ENCODE results near the gene UBASH3A.

UBASH3A gene

DNA sequence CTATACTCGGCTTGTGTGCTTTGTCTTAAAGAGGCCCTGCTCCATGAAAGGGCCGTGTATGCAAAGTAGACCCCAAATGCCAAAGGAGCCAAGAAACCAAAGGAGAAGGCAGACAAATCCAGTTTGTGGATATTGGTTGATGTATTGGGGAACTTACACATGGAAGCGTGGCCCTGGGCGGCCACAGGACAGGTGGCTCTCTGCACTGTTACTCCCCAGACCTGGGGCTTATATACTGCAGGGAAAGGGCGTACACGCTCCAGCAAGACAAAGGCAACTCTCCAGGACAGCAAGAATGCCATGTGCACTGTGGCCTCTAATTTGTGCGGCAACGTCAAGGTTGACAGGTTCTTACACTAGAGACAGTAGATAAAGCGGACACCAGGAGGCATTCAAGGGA, 67.5 kb downstream of the UBASH3A start:
- no peak for DNase-seq
- in situ Hi-C loops (cut with MboI; ENCODE audit: low pct_unique_long_range_greater_than_20kb, low sequenced_read_pairs) = no loop called here

DNA sequence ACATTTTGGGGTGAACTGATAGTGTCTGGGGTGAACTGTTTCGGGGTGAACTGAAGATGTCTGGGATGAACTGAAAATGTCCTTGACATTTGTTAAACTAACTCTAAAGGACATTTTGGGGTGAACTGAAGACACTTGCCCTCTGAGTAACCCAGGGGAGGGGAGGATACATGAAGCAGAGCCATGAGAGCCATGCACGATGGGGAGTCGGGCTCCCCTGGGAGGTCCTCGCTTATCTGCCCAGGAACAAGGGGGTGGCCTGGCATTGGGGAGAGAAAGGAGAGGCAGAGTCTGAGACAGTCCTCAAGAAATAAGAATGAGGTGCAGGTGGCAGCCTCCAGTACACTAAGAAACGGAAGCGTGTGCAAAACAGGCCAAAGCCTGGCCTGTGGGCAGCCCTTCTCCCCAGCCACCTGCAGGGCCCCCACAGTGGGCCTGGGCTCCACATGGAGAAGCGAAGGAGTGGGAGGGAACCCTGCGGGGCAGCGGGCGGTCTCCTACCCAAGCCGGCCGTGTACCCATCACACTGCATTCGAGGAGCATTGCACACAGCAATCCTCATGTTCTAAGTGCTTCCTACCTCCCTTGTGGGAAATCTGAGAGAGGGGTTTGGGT, 68.1 kb downstream of the UBASH3A start:
- DNase-seq = no peak
- in situ Hi-C loops (cut with MboI; ENCODE audit: low pct_unique_long_range_greater_than_20kb, low sequenced_read_pairs) = no loop called here

DNA sequence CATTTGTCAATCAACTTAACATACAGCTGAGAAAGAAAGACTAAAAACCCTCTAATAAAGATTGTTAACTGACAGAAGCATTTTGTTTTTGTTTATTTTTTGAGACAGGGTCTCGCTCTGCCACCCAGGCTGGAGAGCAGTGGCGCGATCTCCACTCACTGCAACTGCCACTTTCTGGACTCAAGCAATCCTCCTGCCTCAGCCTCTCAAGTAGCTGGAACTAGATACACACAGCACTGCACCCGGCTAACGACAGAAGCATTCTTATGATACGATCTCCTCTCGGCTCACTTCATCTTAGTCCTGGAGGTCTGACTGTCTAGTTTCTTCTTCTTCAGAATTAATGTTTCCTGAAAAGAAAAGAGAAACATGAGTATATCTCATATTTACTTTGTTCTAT, 68.8 kb downstream of the UBASH3A start:
- no peak for DNase-seq
- in situ Hi-C loops (cut with MboI; ENCODE audit: low pct_unique_long_range_greater_than_20kb, low sequenced_read_pairs) = no loop called here

DNA sequence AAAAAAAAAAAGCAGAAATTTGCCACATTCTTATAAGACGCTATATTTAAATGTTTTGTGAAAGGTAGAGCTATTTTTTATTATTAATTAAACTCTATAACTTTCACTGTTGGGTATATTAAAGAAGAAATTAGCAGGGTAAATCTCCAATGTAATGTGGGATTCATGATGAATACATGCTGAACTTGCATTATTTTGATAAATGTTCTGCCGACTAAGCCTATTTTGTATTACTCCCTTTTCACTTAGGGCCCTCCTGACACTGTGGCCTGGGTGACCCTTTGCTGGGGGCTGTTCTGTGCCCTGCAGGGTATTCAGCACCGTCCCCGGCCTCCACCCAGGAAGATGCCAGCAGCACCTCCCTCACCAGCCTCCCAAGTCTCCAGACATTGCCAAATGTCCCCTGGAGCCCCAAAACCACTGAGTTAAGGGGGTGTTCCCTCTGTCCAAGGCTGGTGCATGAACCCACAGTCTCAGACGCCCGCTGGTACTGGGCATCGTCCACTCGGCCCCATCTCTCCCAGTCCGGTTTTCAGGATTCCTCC, 69.9 kb downstream of the UBASH3A start:
- DNase-seq = no peak
- in situ Hi-C loops (cut with MboI; ENCODE audit: low pct_unique_long_range_greater_than_20kb, low sequenced_read_pairs) = no loop called here

DNA sequence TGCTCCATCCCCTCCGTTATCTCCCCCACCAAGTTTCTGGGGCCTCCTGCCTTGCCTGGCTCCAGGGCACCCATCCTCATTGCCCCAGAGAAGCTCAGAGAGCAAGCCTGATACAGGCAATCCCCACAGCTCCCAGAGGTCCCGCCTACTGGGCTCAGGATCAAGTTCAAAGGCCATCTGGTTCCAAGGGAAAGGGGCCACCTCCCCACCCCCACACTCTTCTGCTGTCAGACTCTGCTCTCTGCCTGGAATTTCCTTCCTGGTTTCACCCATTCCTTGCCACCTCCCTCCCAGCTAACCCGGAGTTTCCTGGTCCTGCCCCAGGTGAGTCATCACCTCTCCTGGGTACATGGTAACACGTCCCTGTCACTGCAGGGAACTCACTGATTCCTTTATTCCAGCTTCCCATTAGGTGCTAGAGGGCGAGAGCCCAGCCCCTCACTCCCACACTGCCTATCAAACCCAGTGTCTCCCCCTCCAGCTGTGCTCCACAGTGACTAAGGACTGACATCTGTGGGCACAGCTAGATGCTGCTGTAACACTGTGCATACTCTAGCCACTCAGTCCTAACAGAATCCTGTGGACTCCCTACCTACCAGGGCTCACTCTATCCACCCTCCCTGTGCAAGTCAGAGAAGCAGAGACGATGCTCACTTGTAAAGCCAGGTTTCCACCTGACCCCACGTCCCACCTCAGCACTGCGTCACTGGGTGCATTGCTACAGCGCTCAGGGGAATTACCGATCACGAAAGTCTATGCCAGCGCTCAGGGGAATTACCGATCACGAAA, 70.5 kb downstream of the UBASH3A start:
- in situ Hi-C loops (cut with MboI; ENCODE audit: low pct_unique_long_range_greater_than_20kb, low sequenced_read_pairs) = no loop called here
- no peak for DNase-seq

DNA sequence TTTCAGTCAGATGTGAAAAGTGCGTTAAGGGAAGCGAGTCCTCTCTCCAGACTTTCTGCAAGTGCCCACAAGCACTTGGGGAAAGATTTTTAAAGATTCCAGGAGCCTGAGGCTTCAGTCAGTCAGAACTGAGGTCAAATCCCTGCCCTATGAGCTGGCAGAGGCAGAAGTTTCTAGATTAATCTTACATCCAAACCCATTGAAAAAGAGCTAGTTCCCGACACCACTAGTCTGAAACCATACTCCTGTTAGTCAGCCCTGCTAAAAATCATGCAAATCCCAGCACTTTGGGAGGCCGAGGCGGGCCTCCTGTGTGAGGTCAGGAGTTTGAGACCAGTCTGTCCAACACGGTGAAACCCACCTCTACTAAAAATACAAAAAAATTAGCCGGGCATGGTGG, 71.3 kb downstream of the UBASH3A start:
- in situ Hi-C loops (cut with MboI; ENCODE audit: low pct_unique_long_range_greater_than_20kb, low sequenced_read_pairs) = no loop called here
- DNase-seq = no peak

DNA sequence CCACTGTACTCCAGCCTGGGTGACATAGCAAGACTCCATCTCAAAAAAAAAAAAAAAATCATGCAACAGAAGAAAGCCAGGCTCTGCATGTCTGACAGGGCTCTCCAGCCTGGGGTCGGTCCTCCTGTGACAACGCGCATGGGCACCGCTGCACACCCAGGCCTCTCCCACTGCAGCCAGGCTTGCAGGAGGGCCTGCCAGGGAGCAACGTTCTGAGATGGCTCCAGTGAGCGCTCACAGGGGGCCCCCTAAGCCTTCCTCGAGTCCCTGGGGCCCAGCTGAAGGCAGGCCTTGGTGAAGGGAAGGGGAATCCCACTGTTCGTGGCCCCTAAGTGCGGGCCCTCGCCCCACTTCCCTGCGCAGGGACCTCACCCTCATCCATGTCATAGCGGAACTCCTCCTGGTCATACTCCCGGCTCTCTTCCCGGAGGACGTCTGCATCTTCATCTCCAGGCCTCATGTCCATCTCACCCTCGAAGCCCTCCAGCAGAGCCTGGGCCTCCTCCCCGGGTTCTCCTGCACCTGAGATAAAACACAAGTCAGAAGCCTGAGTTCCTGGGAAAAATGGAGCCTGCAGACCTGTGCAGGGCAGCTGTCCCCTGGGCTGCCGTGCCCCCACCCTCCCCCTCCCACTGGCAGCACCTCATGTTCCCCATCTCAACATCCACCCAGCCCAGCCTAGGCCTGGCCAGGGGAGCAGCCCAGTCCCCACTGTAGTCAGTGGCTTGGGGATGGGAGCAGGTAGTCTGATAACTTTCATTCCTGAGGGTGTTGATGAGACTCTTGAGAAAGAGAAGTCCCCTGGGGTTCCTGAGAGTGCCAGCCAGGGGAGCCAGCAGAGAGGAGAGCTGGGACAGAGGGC, 72.1 kb downstream of the UBASH3A start:
- in situ Hi-C loops (cut with MboI; ENCODE audit: low pct_unique_long_range_greater_than_20kb, low sequenced_read_pairs) = no loop called here
- no peak for DNase-seq

DNA sequence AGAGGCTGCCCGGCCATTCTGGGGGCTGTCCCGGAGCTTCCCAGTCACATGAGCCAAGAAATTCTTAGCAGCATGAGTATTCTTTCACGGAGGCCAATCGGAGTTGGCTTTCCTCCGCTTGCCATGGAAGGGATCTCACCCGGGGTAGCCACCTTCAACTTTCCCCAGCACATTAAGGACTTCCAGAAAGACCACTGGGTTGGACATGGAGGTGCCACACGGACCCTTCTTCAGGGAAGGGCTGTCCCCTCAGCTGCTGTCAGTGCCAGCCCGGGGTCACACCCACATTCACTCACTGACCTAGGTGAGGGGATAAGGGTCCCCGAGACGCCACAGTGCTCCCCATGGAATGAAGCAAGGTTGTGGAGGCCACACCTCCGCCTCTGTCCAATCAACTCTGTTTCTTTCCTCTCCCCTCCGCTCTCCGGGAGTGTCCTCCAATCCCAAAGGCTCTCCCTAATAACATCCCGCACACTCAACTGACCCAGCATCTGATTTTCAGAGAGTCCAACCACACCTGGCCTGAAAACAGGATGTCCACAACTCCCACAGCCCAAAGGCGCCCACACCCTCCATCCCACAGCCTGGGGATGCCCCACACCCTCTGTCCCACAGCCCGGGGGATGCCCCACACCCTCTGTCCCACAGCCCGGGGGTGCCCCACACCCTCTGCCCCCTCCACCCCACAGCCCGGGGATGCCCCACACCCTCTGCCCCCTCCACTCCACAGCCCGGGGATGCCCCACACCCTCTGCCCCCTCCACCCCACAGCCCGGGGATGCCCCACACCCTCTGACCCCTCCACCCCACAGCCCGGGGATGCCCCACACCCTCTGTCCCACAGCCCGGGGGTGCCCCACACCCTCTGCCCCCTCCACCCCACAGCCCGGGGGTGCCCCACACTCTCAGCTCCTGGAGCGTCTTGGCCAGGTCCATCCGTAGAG, 73.0 kb downstream of the UBASH3A start:
- in situ Hi-C loops (cut with MboI; ENCODE audit: low pct_unique_long_range_greater_than_20kb, low sequenced_read_pairs) = no loop called here
- no peak for DNase-seq

DNA sequence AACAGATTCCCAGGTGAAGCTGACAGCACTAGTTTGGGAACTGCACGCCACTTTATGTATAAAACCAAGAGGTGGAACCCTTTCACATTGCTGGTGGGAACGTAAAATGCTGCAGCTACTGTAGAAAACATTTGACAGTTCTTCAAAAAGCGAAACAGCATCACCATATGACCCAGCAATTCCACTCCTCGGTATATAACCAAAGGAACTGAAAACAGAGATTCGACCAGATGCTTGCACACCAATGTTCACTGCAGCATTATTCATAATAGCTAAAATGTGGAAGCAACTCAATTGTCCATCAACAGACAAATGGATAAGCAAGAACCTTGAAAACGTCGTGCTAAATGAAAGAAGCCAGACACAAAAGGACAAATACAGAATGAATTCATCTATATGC, 74.8 kb downstream of the UBASH3A start:
- in situ Hi-C loops (cut with MboI; ENCODE audit: low pct_unique_long_range_greater_than_20kb, low sequenced_read_pairs) = no loop called here
- DNase-seq = no peak

DNA sequence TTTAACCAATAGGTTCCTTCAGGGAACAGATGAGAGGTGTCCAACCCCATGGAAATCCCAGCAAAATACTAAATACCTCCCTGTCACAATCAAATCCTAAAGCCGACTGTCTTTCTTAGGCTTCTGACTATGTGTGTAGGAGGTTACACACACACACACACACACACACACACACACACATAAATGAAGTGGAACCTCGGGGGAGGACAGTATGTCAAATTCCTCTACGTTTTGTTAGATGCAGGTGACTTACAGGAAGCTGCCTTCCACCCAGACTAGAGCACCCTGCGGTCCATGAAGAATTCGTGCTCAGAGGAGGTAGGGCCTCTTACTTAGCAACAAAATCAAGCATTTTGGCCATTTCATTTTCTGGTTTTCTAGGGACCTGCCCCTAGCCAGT, 75.9 kb downstream of the UBASH3A start:
- in situ Hi-C loops (cut with MboI; ENCODE audit: low pct_unique_long_range_greater_than_20kb, low sequenced_read_pairs) = no loop called here
- DNase-seq = no peak

DNA sequence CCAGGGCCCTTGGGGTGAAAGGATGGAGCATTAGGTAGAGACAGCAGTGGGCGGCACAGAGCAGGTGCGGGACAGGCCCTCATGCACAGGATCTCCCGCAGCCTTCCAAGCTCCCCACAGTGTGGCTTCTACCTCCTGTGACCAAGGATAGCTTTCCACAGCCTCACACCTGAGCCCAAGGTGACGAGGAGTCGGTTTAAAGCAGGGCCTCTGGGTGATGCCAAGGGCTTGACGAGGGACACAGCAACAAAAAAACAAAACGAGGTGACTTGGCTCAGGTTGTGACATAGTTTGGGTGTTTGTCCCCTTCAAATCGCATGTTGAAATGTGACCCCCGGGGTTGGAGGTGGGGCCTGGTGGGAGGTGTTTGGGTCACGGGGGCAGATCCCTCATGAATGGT, 77.0 kb downstream of the UBASH3A start:
- in situ Hi-C loops (cut with MboI; ENCODE audit: low pct_unique_long_range_greater_than_20kb, low sequenced_read_pairs) = no loop called here

DNA sequence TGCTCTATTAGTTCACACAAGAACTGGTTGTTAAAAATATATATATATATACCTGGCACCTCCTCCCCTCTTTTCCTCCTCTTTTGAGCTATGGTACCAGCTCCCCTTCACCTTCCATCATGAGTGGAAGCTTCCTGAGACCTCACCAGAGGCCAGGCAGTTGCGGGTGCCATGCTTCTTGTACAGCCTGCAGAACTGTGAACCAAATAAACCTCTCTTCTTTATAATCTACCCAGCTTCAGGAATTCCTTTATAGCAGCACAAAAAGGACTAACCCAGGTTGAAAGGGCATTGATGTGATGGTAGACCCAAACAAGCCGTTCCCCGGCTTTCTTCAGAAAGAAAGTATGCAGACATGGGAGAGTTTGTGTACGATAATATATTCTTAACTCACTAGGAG, 77.5 kb downstream of the UBASH3A start:
- in situ Hi-C loops (cut with MboI; ENCODE audit: low pct_unique_long_range_greater_than_20kb, low sequenced_read_pairs) = no loop called here
- no peak for DNase-seq

More for the DNA sequence above, 77.0 kb downstream of the UBASH3A start:
- no peak for DNase-seq

DNA sequence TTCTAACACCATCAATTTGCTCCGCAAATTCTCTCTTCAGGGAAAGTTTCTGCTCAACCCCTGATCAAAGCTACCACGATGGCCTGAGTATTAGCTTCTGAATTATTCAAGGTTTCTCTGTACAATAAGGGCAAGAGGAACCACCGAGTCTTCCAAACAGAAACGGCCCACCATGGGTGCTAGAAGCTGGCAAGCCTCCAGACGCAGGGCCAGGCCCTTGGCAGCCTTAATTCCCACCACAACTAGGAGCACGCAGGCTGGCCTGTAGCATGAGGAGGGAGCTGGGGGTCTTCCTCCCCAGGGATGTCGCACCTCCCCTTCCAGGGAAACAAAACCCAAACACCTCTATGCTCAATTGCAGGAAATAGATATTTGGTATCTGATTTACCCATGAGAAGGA, 81.3 kb downstream of the UBASH3A start:
- in situ Hi-C loops (cut with MboI; ENCODE audit: low pct_unique_long_range_greater_than_20kb, low sequenced_read_pairs) = no loop called here
- DNase-seq = no peak

DNA sequence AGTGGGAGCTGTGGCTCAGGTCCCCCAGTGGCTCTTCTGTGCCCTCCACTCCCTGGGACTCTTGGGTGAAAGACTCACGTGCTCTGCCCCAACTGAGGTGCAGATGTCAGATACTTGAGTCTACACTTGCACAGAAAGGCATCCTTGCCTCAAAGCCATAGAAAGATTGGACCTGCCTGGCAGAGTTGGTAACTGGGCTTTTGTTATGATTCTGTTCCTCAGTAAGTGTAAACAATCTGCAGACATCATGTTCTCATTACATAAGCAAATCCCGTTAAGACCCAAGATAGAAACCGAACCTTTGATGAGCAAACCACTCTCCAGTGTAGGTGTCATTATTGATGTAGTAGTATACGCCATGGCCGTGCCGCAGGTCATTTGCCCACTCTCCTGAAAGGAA, 82.4 kb downstream of the UBASH3A start:
- in situ Hi-C loops (cut with MboI; ENCODE audit: low pct_unique_long_range_greater_than_20kb, low sequenced_read_pairs) = no loop called here
- no peak for DNase-seq

DNA sequence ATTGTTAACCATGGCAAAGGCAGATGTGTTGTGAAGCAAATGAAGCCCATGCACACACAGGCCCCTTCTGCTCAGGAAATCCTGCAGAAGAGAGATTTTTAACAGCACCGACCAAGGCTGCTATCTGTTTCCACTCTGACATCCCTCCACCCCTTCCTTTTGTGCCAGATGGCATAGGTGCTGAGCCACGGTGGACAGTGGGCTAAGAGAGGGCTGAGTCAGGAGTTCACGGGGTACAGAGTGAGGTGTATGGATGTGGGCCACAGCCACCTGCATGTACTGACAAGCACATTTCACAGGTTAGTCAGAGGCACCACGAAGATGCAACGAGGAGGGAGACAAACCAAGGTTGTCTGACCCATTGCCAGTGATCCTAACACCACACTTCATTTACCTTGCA, 82.8 kb downstream of the UBASH3A start:
- in situ Hi-C loops (cut with MboI; ENCODE audit: low pct_unique_long_range_greater_than_20kb, low sequenced_read_pairs) = no loop called here
- no peak for DNase-seq

DNA sequence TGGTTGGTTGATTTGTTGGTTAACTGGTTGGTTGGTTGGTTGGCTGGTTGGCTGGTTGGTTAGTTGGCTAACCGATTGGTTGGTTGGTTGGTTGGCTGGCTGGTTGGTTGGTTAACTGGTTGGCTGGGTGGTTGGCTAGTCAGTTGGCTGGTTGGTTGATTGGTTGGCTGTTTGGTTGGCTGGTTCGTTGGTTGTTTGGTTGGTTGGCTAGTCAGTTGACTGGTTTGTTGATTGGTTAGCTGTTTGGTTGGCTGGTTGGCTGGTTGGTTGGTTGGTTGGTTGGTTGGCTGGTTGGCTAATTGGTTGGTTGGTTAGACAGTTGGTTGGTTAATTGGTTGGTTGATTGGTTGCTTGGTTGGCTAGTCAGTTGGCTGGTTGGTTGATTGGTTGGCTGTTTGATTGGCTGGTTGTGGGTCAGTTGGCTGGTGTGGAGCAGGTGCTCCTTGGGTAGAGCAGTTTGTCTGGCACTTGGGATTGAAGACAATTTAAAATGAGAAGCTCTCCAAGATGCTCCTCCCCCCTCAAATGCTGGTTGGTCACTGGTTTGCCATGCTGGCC, 85.4 kb downstream of the UBASH3A start:
- in situ Hi-C loops (cut with MboI; ENCODE audit: low pct_unique_long_range_greater_than_20kb, low sequenced_read_pairs) = no loop called here

DNA sequence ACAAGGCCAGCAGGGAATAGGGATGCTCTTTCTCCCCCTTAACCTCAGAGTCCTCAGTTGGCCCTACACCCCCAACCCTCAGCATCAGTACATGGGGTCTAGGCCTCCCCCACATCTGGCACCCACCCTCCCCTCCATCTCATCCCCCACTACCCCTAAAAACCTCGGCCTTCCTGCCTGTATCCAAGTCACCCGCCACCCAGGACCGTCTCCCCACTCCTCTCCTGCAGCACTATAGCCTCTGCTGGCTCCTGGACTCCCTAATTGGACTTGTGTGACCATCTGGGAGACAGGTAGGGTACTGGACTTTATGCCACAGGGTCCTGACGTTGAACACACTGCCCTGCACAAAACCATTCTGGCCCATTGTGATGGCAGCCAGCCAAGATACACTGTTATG, 86.3 kb downstream of the UBASH3A start:
- in situ Hi-C loops (cut with MboI; ENCODE audit: low pct_unique_long_range_greater_than_20kb, low sequenced_read_pairs) = no loop called here
- DNase-seq = no peak

More for the DNA sequence above, 85.4 kb downstream of the UBASH3A start:
- DNase-seq = no peak

DNA sequence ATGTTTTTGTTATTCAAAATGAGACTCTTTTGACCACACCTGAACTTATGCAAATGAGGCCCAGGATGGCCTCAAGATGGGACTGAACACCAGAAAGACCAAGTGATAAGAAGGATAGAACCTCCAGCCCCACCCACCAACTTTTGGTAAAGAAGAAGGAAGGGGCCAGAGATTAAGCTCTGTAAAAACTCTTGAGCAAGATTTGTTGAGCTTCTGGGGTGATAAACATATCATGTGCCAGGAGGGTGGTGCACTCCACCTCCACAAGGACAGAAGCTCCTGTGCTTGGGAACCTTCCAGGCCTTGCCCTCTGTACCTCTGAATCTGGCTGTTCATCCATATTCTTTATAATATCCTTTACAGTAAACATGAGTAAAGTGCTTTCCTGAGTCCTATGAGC, 87.0 kb downstream of the UBASH3A start:
- no peak for DNase-seq
- in situ Hi-C loops (cut with MboI; ENCODE audit: low pct_unique_long_range_greater_than_20kb, low sequenced_read_pairs) = no loop called here

DNA sequence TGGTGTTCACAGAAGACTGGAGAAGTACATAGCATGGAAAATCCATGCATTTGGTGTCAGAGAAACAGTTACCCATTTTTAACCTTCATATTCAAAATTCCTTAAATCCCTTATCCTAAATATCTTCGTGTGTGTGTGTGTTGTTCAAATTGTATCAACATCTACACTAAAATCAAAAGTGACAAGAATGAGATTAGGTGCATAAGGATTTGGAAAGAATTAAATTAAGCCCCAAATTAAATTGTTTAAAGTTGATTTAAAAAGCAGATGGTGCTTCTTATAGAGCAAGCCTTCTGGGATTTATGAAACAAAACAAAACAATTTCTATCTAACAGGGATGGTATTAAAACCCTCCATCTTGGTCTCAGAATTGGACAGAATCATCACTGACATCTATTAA, 87.6 kb downstream of the UBASH3A start:
- DNase-seq = no peak
- in situ Hi-C loops (cut with MboI; ENCODE audit: low pct_unique_long_range_greater_than_20kb, low sequenced_read_pairs) = no loop called here

Measured in KBM-7 (cell line).